NCI-H82 treated with DMSO at 0.1 percent for 48 hours (cell line): ENCODE measurements around the gene ZNF552.
"Not testable (repeated sequence)": the region's sequence is repeated elsewhere in the genome, so short reads cannot be mapped to it uniquely, and the experiment has no call there.

Source experiments
- DNase-seq: peaks from one replicate; lab custom pipeline; 2025; ENCODE audit not compliant: unreplicated experiment; lab: John Stamatoyannopoulos, UW

ZNF552 gene

DNA sequence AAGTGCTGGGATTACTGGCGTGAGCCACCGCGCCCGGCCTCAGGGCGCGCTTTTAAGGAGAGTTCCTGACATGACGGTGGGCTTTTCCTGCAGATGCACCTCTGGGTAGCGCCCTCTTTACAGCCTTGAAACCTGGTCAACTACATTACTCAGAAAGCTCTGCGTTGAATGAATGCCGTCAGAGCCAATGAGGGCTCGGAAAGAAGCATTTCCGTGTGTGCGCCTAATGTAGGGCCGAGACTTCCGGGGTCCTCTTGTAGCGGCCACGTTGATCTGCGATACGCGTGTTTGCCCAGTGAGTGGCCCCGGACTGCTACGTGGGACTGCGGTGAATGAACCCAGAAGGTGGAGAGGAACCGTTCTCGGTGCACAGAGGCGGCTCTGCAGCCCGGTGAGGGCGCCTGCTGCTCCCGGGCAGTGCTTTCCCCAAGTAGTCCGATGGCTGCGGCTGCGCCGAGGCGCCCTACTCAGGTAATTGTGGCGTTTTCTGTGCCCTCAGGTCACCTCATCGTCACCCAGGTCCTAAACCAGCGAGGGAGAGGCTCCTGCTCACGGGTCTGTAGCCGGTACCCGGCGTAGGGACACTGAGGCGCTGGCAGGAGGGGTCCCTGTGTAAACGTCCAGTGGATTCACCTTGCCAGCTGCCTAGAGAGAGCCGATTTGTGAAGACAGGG lies 4.9 kb upstream of the ZNF552 start:
- DNase-seq: peak; percentile 92

DNA sequence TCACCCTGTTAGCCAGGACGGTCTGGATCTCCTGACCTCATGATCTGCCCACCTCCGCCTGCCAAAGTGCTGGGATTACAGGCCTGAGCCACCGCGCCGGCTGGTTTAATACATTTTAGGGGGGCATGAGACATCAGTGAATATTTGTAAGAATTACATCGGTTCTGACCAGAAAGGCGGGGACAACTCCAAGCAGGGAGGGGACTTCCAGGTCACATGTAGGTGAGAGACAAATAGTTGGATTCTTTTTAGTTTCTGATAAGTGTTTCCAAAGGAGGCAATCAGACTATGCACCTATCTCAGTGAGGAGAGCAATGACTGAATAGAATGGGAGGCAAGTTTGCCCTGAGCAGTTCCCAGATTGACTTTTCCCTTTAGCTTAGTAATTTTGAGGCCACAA lies 3.7 kb upstream of the ZNF552 start:
- DNase-seq: no peak

DNA sequence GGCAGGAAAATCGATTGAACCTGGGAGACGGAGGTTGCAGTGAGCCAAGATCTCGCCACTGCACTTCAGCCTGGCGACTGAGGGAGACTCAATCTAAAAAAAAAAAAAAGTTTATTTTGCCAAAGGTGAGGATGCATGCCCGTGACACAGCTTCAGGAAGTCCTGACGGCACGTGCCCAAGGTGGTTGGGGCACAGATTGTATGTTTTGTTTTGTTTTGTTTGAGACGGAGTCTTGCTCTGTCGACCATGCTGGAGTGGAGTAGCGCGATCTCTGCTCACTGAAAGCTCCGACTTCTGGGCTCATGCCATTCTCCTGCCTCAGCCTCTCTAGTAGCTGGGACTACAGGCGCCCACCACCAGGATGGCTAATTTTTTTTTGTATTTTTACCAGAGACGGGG lies 3.3 kb upstream of the ZNF552 start:
- no peak for DNase-seq

DNA sequence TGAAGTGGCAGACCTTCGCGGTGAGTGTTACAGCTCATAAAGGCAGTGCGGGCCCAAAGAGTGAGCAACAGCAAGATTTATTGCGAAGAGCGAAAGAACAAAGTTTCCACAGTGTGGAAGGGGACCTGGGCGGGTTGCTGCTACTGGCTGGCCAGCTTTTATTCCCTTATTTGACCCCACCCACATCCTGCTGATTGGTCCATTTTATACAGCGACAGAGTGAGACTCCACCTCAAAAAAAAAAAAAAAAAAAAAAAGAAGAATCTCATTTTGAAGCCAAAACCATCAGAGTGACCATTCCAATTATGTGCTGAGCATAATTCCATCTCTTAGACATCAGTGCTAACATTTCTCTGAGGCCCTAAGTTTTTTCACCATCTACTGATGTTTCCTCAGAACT lies 1.9 kb upstream of the ZNF552 start:
- DNase-seq: no peak

DNA sequence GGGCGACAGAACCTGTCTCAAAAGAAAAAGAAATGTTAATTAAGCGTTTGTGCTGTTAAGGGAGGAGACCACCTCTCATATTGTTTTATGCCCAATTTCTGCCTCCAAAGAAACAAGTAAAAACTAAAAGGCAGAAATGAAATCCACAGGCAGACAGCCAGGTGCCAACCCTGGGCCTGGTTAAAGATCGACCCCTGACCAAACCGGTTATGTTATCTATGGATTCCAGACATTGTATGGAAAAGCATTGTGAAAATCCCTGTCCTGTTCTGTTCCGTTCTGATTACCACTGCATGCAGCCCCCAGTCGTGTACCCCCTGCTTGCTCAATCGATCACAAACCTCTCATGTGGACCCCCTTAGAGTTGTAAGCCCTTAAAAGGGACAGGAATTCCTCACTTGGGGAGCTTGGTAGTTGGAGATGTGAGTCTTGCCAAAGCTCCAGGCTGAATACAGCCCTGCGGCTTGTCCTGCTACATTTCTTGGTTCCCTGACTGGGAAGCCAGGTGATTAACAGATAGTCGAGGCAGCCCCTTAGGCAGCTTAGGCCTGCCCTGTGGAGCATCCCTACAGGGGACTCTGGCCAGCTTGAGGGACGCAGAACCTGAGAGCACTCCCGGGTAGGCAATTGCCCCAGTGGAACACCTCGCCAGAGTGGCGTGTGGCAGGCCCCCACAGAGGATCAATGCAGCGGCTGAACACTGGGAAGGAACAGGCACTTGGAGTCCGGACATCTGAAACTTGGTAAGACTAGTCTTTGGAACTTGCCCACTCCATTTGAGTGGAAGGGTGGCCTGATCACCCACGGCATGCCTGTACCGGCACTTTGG lies 748 bp upstream of the ZNF552 start:
- DNase-seq: no peak

DNA sequence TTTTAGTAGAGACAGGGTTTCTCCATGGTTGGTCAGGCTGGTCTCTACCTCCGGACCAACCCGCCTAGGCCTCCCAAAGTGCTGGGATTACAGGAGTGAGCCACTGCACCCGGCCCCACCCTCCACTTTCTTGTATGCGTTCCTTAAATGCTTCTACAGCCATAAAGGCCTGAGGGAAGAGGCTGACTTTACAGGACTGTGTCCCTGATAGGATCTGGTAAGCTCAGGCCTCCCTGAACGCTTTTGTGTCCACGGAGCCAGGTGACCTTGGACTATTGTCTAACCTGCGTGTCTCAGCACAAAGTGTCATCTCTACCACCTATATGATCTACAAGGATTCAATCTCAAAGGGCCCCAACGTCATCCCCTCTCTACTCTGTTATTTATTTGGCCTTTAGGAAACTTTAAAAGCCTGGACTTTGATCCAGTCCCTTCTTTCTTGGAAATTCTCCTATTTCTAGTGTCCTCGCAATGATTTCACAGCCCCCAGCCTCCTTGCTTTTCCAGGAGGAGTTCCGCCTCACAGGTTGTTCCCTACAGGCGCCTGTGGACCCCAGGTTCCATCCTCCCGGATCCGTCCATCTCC lies 701 bp downstream of the ZNF552 start:
- DNase-seq: no peak

DNA sequence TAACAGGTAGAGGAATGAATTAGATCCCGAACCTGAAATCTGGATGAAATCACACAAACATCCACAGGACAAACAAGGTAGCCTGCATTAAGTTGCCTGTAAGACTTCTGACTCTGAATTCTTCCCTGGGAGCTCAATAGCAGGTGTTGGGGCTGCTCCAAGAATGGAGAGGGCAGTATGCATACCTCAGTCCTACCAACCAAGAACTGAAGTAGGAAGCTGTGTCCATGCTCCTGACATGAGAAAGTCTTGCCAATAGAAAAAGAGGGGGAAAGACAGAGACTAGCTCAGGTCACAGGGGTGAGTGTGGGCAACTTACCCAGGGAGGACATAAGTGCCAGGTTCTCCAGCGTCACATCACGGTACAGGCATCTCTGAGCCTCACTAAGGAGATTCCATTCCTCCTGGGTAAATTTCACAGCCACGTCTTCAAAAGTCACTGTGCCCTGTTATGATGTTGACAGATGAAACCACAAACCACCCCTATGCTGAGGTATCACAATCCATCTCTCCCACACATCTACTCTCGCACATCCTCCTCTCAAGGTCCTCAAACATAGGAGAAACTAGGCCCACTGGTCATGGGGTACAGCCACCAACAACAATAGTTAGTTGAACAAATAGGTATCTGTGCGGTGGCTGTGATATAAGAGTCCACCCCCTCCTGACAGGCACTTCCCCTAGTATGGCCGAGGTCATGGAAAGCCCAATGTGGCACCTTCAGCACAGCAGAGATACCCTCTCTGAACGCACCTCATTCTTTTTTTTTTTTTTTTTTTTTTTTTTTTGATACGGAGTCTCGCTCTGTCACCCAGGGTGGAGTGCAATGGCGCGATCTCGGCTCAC lies 1.5 kb downstream of the ZNF552 start:
- DNase-seq: not testable (repeated sequence)

DNA sequence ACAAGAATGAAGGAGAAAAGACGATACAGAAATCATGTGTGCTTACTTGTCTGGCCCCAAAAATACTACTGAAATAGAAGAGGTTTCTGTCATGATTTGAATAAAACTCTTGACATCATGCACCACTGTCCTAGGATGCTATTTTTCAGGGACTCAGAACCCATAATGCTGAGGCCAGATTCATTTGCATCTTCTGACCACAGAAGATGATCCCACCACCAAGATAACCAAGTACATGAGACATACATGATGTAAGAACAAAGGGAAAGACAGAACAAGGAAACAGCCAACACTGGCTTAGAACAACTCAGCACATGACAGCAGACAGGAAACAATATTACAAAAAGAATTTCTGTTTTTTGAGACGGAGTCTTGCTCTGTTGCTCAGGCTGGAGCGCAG lies 2.5 kb downstream of the ZNF552 start:
- no peak for DNase-seq

DNA sequence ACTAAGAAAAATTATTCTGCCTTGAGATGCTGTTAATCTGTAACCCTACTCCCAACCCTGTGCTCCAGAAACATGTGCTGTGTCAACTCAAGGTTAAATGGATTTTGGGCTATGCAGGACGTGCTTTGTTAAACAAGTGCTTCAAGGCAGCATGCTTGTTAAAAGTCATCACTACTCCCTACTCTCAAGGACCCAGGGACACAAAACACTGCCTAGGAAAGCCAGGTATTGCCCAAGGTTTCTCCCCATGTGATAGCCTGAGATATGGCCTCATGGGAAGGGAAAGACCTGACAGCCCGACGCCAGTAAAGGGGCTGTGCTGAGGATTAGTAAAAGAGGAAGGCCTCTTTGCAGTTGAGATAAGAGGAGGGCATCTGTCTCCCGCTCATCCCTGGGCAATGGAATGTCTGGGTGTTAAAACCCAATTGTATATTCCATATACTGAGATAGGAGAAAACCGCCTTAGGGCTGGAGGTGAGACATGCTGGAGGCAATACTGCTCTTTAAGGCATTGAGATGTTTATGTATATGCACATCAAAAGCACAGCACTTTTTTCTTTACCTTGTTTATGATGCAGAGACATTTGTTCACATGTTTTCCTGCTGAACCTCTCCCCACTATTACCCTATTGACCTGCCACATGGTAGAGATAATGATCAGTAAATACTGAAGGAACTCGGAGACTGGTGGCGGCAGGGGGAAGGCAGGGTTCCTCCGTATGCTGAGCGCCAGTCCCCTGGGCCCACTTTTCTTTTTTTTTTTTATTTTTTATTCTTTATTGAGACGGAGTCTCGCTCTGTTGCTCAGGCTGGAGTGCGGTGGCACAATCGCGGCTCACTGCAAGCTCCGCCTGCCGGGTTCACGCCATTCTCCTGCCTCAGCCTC lies 4.1 kb downstream of the ZNF552 start:
- peak; percentile 22 for DNase-seq

DNA sequence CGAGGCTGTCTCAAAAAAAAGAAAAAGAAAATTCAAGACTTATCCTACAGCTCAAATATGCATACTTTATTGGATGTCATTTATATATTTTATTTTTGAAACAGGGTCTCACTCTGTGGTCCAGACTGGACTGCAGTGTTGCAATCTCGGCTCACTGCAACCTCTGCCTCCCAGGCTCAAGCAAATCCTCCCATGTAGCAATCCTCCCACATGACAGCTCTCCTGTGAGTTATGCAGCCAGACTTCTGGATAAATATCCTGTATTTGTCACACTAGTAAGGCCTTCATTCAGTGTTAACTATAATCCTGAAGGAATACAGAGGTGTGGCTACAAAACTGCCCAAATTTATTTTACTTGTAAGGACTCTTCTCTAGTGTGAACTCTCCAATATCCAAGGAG lies 7.2 kb downstream of the ZNF552 start:
- no peak for DNase-seq

DNA sequence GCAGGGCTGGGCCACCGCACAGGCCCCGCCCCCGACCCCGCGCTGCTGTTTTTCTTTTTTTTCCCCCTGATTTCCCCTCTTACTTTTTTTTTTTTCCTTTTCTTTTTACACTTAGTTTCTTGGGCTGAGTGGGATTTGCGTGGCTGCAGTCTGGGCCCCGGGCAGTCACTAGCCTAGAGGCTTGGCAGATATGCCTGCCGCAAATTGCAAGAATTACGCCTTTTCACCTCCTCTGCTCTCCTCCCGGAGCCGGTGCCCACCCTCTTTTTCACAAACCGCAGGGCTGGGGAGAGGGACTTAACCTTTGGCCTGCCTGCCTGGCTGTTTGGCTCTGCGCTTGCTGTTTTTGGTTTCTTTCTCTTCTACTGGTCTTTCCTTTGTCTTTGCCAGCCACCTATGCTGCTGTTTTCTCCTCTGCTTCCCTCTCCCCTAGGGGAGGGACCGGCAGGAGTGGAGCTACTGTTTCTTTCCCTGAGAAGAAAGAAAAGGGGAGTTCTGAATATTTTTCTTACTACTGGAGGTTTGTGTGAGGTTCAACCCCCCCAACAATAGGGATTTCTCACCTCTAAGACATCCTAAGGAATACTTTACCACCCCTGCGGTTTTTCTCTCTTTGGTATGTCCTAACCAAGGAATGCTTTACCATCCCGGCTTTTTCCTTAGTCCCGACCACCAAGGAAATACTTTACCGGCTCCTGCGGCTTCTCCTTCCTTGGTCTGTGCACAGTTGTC lies 11.0 kb downstream of the ZNF552 start:
- no peak for DNase-seq

DNA sequence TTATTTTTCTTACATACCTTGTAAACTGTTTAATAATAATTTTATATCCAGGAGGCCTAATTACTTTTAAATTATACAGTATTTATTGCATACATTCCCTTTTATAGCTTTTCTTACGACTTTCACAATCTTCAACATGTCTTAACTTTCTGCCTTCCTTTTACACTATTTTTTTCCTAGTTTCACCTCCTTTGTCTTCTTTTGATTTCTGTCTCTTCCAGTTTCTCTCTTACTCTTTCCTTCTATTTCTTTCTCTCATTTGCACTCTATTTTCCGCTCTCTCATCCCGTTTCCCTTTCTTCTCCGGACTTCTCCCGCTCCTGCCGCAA lies 11.5 kb downstream of the ZNF552 start:
- DNase-seq: no peak

DNA sequence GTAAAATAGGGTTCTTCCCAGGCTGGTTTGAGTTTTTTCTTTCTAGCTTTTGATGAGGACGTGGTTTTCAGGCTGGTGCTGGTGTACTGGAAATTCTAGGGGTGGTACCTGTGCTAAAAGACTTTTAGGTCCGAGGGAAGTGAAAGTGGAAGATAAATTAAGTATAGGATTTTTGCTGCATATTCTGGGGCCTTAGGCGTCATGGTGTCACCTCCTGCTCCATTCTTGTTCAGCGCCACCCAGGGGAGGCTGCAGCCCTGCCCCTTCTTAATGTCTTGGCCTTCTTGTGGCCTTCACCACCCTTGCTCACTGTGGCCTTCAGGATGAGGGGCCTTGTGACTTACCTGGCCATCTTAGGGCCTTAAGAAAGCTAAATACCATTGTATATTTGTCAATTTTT lies 12.4 kb downstream of the ZNF552 start:
- DNase-seq: no peak

DNA sequence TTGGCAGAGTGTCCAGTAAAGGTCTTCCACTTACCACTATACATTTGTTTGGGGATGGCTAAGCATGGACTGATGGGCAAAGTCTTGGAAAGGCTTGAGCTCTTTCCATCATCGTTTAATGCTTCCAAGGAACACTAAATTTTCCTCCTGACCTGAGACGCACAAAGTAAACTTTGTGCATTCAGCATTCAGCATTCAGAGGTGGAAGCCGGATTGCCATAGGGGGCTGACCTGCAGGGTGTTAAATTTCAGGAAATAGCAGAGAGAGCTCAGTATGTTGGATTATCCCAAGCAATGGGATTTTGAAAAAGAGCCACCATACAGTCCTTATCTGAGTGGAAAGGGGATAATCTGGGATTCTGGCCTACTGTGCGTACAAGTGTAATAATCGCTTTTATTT lies 14.0 kb downstream of the ZNF552 start:
- DNase-seq: peak; percentile 92

DNA sequence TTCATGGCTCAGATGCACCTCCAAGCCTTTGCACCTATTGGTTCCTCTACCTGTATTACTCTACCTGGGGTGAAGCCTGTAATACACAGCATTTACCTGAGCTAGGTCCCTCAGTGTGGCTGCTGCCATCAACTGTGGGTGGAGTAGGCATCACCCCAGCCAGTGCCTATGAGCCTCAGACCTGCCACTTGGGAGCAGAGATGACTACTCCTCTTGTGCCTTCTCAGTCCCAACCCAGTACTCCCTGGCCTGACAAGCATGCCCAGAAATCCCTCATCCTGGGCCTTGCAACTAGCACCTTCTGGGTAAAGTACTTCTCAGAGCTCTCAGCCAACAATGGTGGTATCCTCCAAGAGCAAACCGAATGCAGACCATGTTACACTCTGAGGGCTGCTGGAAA lies 18.1 kb downstream of the ZNF552 start:
- not testable (repeated sequence) for DNase-seq

DNA sequence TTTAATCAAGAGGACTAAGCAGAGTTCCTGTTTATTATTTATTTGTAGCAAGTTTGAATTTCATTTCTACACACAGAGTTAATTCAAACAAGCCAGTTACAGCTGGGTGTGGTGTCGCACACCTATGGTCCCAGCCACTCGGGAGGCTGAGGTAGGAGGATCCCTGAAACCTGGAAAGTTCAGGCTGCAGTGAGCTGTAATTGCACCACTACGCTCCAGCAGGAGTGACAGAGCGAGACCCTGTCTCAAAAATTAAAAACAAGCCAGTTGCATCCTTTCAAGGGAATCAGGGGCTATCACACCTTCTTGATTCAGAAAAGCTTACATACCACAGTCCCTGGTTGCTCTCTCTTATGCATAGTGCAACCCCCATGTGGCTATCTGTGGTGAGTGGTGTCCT lies 25.4 kb downstream of the ZNF552 start:
- DNase-seq: no peak

DNA sequence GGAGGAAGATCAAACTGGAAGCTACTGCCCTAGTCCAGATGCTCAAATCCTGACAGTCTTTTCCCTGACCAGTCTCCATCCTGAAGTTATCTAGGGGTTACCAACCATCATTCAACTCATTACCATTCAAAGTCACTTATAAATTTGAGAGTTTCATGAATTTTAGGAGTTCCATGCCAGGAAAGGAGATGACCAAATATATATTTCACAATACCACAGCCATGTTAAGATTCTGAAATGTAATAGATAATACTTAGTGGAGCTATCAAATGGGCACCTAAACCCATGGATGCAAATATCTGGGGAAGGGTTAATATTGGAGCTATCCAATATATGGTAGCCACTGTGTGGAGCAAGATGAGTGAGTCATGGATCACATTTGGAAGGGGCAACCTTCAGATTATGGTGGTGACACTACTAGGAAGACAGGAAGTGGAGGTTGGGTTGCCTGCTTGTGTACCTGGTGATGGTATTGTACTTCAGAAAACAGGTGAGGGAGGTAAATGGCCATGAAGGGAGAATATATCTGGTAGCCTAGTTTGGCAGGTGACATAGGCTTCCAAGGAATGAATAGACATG lies 26.5 kb downstream of the ZNF552 start:
- DNase-seq: no peak

DNA sequence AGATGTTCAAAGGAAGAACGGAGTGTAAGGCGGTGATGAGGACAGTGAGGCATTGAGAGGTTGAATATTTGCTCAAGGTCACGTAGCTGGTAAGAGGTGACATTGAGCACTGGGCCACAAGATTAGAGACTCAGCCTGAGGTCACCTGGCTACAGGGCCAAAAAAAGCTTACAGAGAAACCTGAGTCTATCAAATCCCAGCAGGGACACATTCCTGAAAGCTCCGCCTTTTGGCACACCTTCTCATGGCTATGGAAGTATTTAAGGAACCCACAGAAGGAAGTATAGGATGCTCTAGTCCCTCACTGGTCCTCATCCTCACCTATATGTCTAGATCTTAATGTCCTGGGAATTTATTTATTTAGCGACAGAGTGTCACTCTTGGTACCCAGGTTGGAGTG lies 27.8 kb downstream of the ZNF552 start:
- no peak for DNase-seq

DNA sequence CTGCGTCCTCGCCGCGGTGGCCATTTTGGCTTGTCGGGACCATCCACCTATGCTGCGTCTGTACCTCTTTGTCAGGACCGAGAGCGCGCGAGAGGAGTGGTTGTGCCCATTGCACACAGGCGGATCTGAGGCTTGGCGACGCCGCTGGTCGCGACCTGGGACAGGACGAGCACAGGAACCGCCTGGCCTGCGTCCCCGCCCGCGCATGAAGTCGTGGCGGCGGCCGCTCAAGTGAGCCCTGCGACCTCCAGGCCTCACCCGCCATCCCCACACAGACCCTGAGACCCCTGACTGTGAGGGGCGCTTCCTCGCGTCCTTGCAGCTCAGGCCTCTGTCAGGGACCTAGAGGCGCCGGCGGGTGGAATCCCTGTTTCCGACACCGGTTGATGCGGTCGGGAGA lies 28.4 kb downstream of the ZNF552 start:
- DNase-seq: no peak
